ENCODE data around the gene FLVCR2. TPM values are rescaled to one million over a fixed set of nuclear protein-coding genes. Genes with fewer than 3 reads are reported as not detected.

FLVCR2 gene
- total RNA-seq, 6 experiments from 2014 or later, result 0.27 to 3.1 (median 1.8) TPM

DNA sequence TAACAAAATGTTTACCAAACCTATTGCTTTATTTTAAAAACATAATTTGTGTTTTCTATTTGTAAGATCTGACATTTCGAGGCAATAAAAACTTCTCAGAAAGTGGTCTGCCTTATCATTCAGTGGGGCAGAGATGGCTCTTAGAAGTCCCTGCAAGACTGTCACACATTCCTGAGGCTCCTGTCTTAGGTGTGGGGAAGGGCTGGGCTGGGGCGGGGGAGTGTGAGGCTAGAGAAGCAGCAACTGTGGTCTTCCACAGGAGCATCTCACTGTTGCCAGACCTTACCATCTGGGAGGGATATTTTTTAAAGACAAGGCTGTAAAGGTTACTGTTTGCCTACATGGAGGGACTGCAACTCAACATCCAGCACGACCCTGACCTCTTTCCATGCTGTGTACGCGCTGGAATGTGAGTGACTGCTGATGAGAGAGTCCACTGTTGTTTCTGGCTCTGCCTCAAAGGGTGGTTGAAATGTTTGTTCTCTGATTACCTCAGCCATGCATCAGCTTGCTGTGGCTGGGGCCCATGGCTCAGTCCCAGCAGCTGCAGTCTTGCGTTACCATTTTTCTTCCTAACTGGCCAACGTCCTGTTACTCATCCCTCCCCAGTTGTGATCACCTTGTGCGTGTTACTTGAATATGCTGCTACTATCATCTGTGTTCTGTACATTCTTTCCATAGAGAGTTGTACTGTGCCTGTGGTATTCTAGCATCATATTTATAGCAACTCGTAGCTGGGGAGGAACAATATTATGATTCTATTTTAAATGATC is 69.8 kb downstream of the FLVCR2 start:
- DNase-seq, result peak; percentile 93
- peak overlapping the region; percentile 72 for H3K27ac Mint-ChIP-seq
- H3K4me3 Mint-ChIP-seq, result peak overlapping the region; percentile 30
- peaks cover 52% of the 10 kb centered on the region for H3K4me1 Mint-ChIP-seq (ENCODE audit: low read depth)
- peaks cover 16% of the 10 kb centered on the region for H3K36me3 Mint-ChIP-seq (ENCODE audit: low read depth)
- no peaks in the 10 kb centered on the region for H3K9me3 Mint-ChIP-seq
- H3K27me3 Mint-ChIP-seq (ENCODE audit: insufficient read depth), result no peaks in the 10 kb centered on the region; the same call in 1 of the 2 replicates
- TF ChIP-seq, protein P1, sequence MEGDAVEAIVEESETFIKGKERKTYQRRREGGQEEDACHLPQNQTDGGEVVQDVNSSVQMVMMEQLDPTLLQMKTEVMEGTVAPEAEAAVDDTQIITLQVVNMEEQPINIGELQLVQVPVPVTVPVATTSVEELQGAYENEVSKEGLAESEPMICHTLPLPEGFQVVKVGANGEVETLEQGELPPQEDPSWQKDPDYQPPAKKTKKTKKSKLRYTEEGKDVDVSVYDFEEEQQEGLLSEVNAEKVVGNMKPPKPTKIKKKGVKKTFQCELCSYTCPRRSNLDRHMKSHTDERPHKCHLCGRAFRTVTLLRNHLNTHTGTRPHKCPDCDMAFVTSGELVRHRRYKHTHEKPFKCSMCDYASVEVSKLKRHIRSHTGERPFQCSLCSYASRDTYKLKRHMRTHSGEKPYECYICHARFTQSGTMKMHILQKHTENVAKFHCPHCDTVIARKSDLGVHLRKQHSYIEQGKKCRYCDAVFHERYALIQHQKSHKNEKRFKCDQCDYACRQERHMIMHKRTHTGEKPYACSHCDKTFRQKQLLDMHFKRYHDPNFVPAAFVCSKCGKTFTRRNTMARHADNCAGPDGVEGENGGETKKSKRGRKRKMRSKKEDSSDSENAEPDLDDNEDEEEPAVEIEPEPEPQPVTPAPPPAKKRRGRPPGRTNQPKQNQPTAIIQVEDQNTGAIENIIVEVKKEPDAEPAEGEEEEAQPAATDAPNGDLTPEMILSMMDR (IDR thresholded peaks at IDR 0.05), result no peak

DNA sequence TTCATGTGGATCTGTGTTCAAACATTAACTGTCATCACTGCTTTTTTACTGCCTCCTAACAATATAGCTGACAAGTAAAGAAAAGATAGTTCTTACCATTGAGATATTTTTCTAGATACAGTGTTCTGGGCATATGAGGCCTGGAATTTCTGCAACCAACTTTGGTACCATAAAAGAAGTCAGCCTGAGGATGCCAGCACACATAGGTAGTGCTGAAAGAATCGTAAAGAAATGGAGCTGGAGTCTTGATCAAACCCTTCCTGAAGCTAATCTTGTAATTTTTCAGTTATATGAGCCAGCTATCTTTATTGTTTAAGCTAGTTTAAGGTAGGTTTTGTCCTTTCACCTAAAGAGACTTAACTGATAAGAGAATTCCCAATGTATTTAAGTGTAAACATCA is 70.9 kb downstream of the FLVCR2 start:
- Mint-ChIP-seq H3K27me3 (ENCODE audit: insufficient read depth) (no peaks in the 10 kb centered on the region; the same call in 1 of the 2 replicates), H3K4me3 (no peak overlapping the region; the same call in 1 of the 2 replicates), H3K36me3 (ENCODE audit: low read depth) (peaks cover 16% of the 10 kb centered on the region), H3K27ac (peak overlapping the region; percentile 72), H3K4me1 (ENCODE audit: low read depth) (peaks cover 47% of the 10 kb centered on the region), H3K9me3 (no peaks in the 10 kb centered on the region)
- no peak for DNase-seq
- TF ChIP-seq, protein P1 (IDR thresholded peaks at IDR 0.05), result no peak

DNA sequence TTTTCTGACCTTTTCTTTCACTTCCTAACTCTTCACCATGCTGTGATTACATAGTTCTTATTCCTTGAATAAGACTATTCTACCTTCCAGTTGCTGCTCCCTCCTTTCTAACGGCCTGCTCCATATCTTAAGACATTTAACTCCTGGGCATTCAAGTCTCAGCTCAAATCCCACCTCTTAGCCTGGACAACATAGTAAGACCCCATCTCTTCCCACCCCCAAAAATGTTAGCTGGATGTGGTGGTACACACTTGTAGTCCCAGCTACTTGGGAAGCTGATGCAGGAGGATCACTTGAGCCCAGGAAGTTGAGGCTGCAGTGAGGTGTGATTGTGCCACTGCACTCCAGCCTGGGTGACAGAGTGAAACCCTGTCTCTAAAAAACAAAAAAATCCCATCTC is 71.4 kb downstream of the FLVCR2 start:
- H3K4me3 Mint-ChIP-seq, result no peak overlapping the region
- no peak for DNase-seq
- H3K27ac Mint-ChIP-seq, result peak overlapping the region; percentile 72
- H3K36me3 Mint-ChIP-seq (ENCODE audit: low read depth), result peaks cover 16% of the 10 kb centered on the region
- no peaks in the 10 kb centered on the region; the same call in 1 of the 2 replicates for H3K27me3 Mint-ChIP-seq (ENCODE audit: insufficient read depth)
- TF ChIP-seq, protein P1 (IDR thresholded peaks at IDR 0.05), result no peak
- H3K9me3 Mint-ChIP-seq, result no peaks in the 10 kb centered on the region
- H3K4me1 Mint-ChIP-seq (ENCODE audit: low read depth), result peaks cover 47% of the 10 kb centered on the region

DNA sequence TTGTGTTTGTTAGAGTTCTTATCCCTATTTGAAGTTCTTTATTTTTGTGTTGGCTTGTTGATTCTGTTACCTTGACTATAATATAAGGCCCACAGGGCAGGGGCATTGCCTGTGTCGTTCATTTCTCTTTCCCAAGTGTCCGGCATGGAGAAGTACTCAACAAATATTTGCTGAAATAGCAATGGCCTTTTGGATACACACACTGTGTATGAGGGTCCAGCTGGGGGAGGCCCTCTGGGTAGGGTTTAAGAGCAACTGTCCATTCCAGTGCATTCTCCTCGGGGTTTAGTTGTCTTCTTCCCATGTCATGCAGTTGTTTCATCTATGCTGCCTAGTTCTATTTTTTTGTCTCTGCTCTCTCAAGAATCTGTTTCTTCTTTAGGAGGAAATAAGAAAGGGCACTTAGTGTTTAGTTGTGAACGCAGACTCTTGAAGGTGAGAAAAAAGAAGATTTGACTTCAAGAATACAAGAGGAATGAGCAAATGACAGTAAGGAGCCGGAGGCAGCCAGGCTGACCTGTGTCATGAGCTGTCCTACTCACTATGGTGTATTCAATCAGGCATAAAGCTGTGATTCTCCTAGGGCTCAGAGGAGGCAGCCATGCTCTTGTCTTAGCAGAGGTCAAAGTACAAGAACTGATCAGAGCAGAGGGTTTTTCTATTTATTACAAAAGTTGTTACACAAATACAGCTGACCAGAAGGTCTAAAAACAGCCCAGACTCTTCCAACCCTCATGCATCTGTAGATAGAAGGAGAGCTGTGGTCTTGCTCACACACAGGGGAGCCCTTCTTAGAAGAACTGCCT is 72.0 kb downstream of the FLVCR2 start:
- TF ChIP-seq, protein P1 (IDR thresholded peaks at IDR 0.05), result no peak
- peaks cover 47% of the 10 kb centered on the region for H3K4me1 Mint-ChIP-seq (ENCODE audit: low read depth)
- peaks cover 16% of the 10 kb centered on the region for H3K36me3 Mint-ChIP-seq (ENCODE audit: low read depth)
- H3K9me3 Mint-ChIP-seq, result no peaks in the 10 kb centered on the region
- DNase-seq, result no peak
- no peak overlapping the region for H3K4me3 Mint-ChIP-seq
- no peaks in the 10 kb centered on the region; the same call in 1 of the 2 replicates for H3K27me3 Mint-ChIP-seq (ENCODE audit: insufficient read depth)
- peak overlapping the region; percentile 72 for H3K27ac Mint-ChIP-seq

DNA sequence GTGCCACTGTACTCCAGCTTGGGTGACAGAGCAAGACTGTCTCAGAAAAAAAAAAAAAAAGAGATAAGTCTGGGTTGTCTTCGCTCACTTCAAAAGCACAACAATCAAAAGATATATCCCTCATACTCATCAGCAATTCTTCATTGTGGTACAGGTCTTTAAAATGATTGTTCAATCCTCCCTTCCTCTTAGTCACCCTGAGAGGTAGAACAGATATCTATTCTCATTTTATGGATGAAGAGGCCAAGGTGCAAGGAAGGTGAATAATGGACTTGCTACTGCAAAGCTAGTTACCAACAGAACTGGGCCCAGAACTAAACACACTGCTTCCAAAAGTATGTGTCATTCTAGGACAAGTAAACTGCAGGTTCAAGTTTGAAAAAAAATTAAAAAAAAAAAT is 75.1 kb downstream of the FLVCR2 start:
- Mint-ChIP-seq H3K4me1 (ENCODE audit: low read depth) (peaks cover 17% of the 10 kb centered on the region), H3K9me3 (no peaks in the 10 kb centered on the region), H3K27me3 (ENCODE audit: insufficient read depth) (no peaks in the 10 kb centered on the region), H3K4me3 (no peak overlapping the region), H3K36me3 (ENCODE audit: low read depth) (peaks cover 16% of the 10 kb centered on the region), H3K27ac (no peak overlapping the region)
- no peak for DNase-seq
- TF ChIP-seq, protein P1 (IDR thresholded peaks at IDR 0.05), result no peak

Measured in HFFc6 (cell line).